ENCODE results near the gene POLR3H.
A peak's percentile ranks its signal among the peaks of the same experiment; 100 is the strongest.
"Not testable (repeated sequence)": the region's sequence is repeated elsewhere in the genome, so short reads cannot be mapped to it uniquely, and the experiment has no call there.

POLR3H gene

GRCh38 chr22:41563051-41563711 is 18.9 kb upstream of the POLR3H start:
- DNase-seq, result no peak

- no peak for DNase-seq
These were observed 18.2 kb upstream of the POLR3H start for GRCh38 chr22:41562461-41562860.

DNA sequence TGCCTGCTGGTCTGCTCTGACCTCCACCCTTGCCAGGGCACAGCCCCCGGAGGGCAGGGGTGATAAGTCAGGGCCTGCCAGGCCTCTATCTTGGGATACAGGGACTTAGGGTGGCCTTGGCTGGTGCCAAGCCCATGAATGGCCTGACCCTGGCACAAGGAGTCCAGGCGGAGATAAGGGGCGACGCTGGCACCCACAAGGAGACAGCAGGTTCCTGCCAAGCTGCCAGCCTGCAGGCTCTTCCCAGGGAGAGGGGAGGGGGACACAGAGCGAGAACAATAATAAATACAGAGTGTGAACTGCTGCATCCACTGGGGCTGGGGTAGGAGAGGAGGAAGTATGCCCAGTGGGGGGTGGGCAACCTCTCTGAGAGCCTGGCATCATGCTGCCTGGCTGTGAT is 17.5 kb upstream of the POLR3H start:
- no peak for DNase-seq

DNA sequence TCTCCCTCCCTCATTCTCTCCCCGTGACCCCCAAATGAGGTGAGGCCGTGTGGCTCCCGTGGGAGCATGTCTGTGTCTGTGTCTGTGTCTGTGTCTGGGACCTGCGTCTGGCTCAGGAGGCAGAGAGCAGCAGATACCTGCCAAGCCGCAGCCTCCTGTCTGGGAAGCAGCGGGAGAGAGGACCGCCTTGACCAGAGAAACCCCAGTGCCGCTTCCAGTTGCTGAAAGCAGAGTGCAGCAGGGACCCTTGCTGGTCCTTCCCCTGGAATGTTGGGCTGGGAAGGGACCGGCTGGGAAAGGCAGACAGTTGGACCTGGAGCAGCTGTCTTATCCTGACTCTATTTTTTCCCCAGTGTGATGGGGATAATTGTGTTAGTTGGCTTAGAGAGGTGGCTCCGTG is 17.1 kb upstream of the POLR3H start:
- DNase-seq, result no peak

DNA sequence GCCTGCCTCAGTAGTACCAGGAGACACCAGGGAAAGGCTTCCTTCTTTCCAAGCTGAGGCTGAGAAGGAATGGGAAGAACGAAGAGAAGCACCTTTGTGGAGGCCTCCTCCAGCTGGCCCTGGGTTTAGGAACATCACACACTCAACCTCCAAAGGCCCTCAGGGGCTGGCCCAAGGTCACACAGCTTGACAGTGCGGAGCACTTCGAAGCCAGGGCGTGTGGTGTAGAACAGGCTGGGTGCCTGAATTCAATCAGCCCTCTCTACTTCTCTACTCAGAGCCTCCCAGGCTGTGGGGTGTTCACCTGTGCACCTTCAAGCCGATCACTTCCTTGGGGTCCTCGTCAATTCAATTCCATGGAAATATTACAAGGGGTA is 15.8 kb upstream of the POLR3H start:
- no peak for DNase-seq

DNA sequence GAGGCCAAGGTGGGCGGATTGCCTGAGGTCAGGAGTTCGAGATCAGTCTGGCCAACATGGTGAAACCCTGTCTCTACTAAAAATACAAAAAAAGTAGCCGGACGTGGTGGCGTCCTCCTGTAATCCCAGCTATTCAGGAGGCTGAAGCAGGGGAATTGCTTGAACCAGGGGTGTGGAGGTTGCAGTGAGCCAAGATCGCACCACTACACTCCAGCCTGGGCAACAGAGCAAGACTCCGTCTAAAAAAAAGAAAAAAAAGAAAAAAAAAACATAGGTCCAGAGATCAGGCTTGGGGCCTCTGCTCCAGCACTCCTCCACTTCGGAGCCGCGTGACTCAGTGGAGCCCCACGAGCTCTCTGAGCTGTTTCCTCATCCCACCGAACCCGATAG is 14.0 kb upstream of the POLR3H start:
- not testable (repeated sequence) for DNase-seq

- DNase-seq, result peak; percentile 7
These were observed 13.4 kb upstream of the POLR3H start for GRCh38 chr22:41557401-41558240.

GRCh38 chr22:41556561-41556960 is 12.3 kb upstream of the POLR3H start:
- DNase-seq, result no peak

GRCh38 chr22:41555325-41555982 is 11.2 kb upstream of the POLR3H start:
- no peak for DNase-seq

- no peak for DNase-seq
These were observed 7.8 kb upstream of the POLR3H start for GRCh38 chr22:41551877-41552582.

GRCh38 chr22:41550952-41551491 is 6.8 kb upstream of the POLR3H start:
- DNase-seq, result no peak

- DNase-seq, result no peak
These were observed 4.6 kb upstream of the POLR3H start for GRCh38 chr22:41548830-41549211.

DNA sequence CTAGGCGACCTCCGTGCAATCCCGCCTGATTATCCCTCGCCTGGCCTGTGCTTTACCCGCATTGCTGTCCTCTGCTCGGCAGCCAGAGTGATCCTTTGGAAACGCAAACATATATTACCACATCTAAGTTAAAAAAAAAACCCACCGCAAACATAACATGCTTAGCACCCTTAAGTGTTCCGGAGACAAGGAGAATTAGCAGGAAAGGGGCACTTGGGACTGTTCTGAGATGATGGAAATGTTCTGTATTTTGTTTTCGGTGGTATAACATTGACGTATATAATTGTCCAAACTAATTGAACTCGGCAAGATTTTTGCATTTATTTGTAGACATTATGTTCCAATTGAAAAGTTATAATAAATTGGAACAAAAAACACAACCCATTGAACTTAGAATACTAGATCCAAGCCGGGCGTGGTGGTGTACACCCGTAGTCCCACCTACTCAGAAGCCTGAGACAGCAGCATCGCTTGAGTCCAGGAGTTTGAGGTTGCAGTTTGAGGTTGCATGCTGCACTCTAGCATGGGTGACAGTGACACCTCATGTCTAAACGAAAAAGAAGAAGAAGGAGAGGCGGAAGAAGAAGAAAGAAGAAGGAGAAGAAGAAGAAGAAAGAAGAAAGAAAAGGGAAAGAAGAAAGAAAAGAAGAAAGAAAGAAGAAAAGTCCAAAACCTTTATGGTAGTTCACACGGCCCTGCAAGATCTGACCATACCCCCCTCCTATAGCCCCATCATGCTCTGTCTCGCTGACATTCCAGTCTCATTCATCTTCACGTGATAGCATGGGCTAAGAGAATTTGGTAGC is 604 bp upstream of the POLR3H start:
- DNase-seq, result no peak

DNA sequence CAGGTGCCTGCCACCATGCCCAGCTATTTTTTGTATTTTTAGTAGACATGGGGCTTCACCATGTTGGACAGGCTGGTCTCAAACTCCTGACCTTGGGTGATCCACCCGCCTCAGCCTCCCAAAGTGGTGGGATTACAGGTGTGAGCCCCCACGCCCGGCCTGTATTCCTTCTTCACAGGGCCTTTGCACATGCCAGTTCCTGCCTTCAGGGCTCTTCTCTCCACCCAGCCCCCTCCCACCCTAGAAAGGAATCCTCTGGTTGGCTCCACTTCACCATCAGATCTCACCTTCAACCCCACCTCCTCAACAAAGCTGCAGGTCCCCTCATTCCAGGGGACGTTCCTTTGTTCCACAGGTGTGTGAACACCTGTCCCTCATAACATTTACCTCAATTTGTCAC is 2.0 kb downstream of the POLR3H start:
- DNase-seq, result no peak

DNA sequence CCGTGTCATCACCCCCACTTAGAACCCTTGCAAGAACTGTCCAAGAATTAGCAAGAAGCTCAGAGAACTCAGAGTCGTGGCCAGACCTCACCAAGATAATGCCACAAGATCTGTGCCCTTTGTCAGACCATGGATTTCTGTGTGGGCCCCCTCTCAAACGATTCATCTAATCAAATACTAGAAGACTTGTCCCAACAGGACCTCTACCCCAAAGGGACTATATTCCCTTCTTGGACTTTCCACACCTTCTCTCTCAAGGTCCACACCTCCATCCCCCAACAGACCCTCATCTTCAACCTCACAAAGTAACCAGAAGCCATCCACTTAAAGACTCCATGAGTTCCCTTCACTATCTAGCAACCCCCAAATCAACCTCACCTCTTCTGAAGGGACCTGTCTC is 2.8 kb downstream of the POLR3H start:
- no peak for DNase-seq

- DNase-seq, result no peak
These were observed 3.9 kb downstream of the POLR3H start for GRCh38 chr22:41540365-41540764.

DNA sequence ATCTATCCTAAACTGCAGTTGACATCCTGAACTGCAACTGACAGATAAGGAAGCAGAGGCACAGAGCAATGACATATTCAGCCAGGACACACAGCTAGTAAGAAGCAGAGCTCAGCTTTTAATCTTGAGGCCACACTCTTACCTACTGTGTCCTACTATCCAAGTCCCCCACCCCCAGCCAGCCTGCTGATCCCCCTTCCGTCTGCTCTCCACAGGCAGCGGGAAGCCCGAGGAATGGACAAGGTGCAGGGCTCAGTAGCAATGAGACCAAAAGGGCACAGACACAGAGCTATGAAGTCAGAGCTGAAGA is 4.3 kb downstream of the POLR3H start:
- DNase-seq, result no peak

DNA sequence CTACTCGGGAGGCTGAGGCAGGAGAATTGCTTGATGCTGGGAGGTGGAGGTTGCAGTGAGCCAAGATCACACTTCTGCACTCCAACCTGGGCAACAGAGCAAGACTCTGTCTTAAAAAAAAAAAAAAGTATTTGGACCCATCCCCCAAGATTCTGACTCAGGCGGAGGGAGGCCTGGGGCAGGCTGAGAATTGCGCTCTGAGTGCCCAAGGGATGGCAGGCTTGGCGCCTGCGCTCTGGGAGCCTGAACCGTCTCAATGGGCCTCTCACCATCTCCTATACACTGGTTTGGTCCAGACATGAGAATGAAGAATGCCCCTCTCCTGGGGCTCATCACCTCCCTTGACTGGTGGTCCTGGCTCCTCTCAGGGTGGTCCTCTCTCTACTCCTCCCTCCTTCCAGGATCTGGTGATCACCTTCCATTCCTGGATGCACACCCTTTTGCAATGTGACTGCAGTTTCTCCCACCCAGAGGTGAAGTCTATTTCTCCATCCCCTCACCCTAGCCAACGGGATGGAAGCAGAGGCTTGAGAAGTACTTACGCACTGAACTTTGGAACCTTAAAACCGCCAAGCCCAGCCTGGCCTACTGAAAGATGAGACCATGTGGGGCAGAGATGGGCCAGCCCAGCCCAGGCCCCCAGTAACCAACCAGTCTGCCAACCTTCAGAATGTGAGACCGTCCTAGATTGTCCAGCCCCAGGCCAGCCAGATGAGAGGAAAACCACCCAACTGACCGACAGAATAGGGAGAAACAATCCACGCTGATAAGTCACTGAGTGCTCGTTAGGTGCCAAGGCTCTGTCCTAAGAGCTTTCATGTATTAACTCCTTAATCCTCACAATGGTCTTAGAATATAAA is 4.9 kb downstream of the POLR3H start:
- DNase-seq, result no peak

GRCh38 chr22:41538583-41538982 is 5.7 kb downstream of the POLR3H start:
- DNase-seq, result no peak

DNA sequence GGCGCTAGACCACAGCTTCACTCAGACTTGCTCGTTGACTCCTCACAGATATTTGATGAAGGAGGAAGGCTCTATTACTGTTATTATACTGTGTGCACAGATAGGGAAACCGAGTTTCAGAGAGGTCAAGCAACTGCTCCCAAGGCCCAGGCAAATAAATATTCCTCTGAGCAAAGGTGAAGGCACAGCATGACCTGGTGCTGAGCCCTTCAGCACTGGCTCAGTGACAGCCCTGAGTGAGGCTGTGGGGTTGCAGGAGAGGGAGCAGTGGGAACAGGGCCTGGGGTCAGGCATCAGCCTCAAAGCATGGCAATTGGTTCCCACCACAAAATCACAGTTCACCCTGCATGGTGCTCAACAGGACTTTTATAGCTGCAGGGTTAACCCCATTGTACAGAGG is 7.1 kb downstream of the POLR3H start:
- no peak for DNase-seq

GRCh38 chr22:41535244-41535643 is 9.0 kb downstream of the POLR3H start:
- no peak for DNase-seq

- no peak for DNase-seq
These were observed 10.1 kb downstream of the POLR3H start for GRCh38 chr22:41534219-41534618.
